ENCODE results near the gene KRT9.
"Not testable (repeated sequence)": the region's sequence is repeated elsewhere in the genome, so short reads cannot be mapped to it uniquely, and the experiment has no call there.

KRT9 gene

DNA sequence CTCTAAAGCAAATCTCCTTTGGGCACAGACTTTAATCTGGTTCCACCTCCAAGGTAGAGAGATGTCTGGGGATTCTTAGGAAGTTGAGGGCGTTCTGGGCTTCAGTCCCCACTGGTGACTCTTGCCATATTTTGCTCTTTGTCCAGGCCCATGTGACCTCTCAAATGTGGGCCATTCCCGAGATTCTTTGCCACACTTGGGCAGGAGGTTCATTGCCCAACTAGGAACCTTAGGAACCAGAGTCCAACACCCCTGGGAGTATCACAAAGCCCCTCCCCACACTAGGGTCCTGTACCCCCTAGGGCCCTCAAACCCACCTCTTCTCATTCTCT lies 8.4 kb upstream of the KRT9 start:
- H3K4me3 ChIP-seq (replicated peaks in 1 of 2; ENCODE audit: low read depth in 2 of 2, low read length in 2 of 2) = no peak overlapping the region
- DNase-seq (ENCODE audit: low read depth in 2 of 2) = no peak
- TF ChIP-seq CTCF (IDR thresholded peaks at IDR 0.05; ENCODE audit: low read depth, low read length) = no peak

DNA sequence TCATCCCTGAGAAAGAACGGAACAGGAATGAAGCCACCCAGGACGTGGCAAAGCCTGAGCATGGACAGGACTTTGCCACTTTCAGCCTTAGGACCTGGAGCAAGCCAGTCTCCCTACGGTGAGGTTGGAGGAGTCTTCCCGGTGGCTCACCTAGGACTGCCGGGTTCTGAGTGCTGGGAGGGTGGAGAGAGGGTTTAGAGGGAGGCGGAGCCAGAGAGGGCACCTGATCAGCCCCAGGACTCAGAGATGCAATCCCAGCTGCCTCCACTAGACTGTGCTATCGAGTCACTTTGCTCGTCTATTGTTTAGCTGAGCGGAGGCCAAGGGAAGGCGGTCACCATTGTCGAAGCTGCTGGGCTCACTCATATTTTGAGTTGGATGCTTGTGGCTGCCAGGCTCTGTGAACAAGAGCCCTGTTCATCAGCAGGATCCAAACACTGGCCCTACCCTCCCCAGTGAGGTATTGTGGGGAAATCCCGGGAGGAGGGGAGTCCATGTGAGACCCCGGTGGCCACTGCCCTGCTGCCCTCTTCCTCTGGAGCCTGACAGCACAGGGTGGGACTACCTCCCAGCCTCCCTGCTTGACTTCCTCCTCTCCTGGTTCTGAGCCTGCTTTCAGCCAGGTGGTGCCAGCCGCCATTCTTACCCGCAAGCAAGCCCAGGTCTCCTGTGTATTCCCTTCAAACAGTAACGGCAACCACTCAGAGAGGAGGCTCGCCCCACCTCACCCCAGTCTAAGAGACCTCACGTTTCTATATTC lies 7.8 kb upstream of the KRT9 start:
- H3K4me3 ChIP-seq (replicated peaks in 1 of 2; ENCODE audit: low read depth in 2 of 2, low read length in 2 of 2) = no peak overlapping the region
- DNase-seq (ENCODE audit: low read depth in 2 of 2) = peak; percentile 76 to 85
- TF ChIP-seq CTCF (IDR thresholded peaks at IDR 0.05; ENCODE audit: low read depth, low read length) = peak; percentile 94

- no peak overlapping the region for H3K4me3 ChIP-seq (replicated peaks in 1 of 2; ENCODE audit: low read depth in 2 of 2, low read length in 2 of 2)
- no peak for DNase-seq (ENCODE audit: low read depth in 2 of 2)
- no peak for TF ChIP-seq CTCF (IDR thresholded peaks at IDR 0.05; ENCODE audit: low read depth, low read length)
Measured at GRCh38 chr17:41578971-41579370, 7.1 kb upstream of the KRT9 start.

DNA sequence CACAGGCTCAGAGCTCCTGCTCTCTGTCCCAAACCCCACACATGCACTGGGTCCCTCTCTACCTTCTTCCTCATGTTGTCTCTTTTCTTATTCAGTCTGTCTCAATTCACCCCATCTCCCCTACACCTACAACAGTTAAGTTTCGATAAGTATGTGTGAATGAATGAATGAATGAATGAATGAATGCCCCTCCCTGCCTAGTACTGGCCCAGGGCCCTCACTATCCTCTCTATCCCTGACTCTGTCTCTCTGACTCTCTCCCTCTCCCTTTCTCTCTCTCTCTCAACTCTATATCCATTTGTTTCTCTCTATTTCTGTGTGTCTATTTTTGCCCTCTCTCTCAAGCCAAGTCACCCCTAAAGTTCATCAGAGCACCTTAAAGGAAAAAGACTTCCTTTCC lies 6.7 kb upstream of the KRT9 start:
- TF ChIP-seq CTCF (IDR thresholded peaks at IDR 0.05; ENCODE audit: low read depth, low read length) = no peak
- no peak overlapping the region for H3K4me3 ChIP-seq (replicated peaks in 1 of 2; ENCODE audit: low read depth in 2 of 2, low read length in 2 of 2)
- no peak for DNase-seq (ENCODE audit: low read depth in 2 of 2)

GRCh38 chr17:41576740-41577139 lies 4.9 kb upstream of the KRT9 start:
- H3K4me3 ChIP-seq (replicated peaks in 1 of 2; ENCODE audit: low read depth in 2 of 2, low read length in 2 of 2); DNase-seq (ENCODE audit: low read depth in 2 of 2): not testable (repeated sequence)

GRCh38 chr17:41575336-41575735 lies 3.5 kb upstream of the KRT9 start:
- no peak for DNase-seq (ENCODE audit: low read depth in 2 of 2)
- no peak for TF ChIP-seq CTCF (IDR thresholded peaks at IDR 0.05; ENCODE audit: low read depth, low read length)
- H3K4me3 ChIP-seq (replicated peaks in 1 of 2; ENCODE audit: low read depth in 2 of 2, low read length in 2 of 2) = no peak overlapping the region

DNA sequence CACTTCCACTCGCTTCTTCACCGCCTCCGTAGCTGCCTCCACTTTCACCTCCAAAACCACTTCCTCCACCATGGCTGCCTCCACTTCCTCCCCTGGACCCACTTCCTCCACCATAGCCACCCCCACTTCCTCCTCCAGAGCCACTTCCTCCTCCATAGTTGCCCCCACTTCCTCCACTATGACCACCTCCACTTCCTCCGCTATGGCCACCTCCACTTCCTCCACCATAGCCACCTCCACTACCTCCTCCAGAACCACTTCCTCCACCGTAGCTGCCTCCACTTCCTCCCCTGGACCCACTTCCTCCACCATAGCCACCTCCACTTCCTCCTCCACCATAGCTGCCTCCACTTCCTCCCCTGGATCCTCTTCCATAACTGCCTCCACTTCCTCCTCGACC lies 4.5 kb downstream of the KRT9 start:
- no peak overlapping the region for H3K4me3 ChIP-seq (replicated peaks in 1 of 2; ENCODE audit: low read depth in 2 of 2, low read length in 2 of 2)
- no peak for TF ChIP-seq CTCF (IDR thresholded peaks at IDR 0.05; ENCODE audit: low read depth, low read length)
- no peak for DNase-seq (ENCODE audit: low read depth in 2 of 2)

All from cardiac fibroblast (primary cell).